Germinal center (tissue), 1 donor: Measurements from ENCODE around the gene TYW5.
"Not testable (repeated sequence)": the region's sequence is repeated elsewhere in the genome, so short reads cannot be mapped to it uniquely, and the experiment has no call there.

Source experiments
- DNase-seq: peaks from one replicate; pipeline ENCODE4 v3.0.0; 2012; ENCODE audit warnings: mixed read lengths, low spot score

Gene TYW5

GRCh38 chr2:199914372-199914958, 40.8 kb downstream of the TYW5 start:
- DNase-seq, result no peak

- not testable (repeated sequence) for DNase-seq
These were observed 42.7 kb downstream of the TYW5 start for GRCh38 chr2:199912553-199913114.

- DNase-seq, result no peak
These were observed 43.5 kb downstream of the TYW5 start for GRCh38 chr2:199911877-199912161.

- peak; percentile 93 for DNase-seq
These were observed 44.0 kb downstream of the TYW5 start, which contains the start of gene C2orf69 for GRCh38 chr2:199911052-199911876. C2orf69 (plus strand) TSS chr2:199911293; CDS start chr2:199911439, 146 bp downstream.

- no peak for DNase-seq
These were observed 44.8 kb downstream of the TYW5 start for GRCh38 chr2:199910338-199911051.

GRCh38 chr2:199907008-199907714, 48.1 kb downstream of the TYW5 start:
- peak; percentile 8 for DNase-seq

GRCh38 chr2:199903111-199903510, 52.2 kb downstream of the TYW5 start:
- DNase-seq, result no peak

GRCh38 chr2:199902486-199903110, 52.7 kb downstream of the TYW5 start:
- no peak for DNase-seq

GRCh38 chr2:199901942-199902341, 53.3 kb downstream of the TYW5 start:
- no peak for DNase-seq

- DNase-seq, result no peak
These were observed 58.7 kb downstream of the TYW5 start for GRCh38 chr2:199896617-199897016.

GRCh38 chr2:199895406-199895805, 59.9 kb downstream of the TYW5 start:
- no peak for DNase-seq

- no peak for DNase-seq
These were observed 71.6 kb downstream of the TYW5 start for GRCh38 chr2:199883474-199884212.

GRCh38 chr2:199882667-199883066, 72.6 kb downstream of the TYW5 start:
- DNase-seq, result no peak
